Activated T-cell treated with anti-CD3 and anti-CD28 coated beads, Interleukin-2, amount 50 U/mL, for 72 hours (primary cell): Measurements from ENCODE around the gene PDE3B. TPM values are rescaled to one million over a fixed set of nuclear protein-coding genes. Genes with fewer than 3 reads are reported as not detected.

Source experiments
- total RNA-seq, 2 donors: library from RNA; stranded (reverse); gene quantifications; one replicate each; pipeline ENCODE4 v1.2.3, GENCODE V29; 2022

PDE3B gene
- total RNA-seq, 2 donors from 2014 or later = 79.2 to 92.1 TPM

Other genes with a start within 250 kb of the PDE3B start
- 100 to 1,000 TPM; 136 to 144 TPM for gene COPB1, start 144.0 kb upstream of the PDE3B start, total RNA-seq
- gene PSMA1, start 123.4 kb upstream of the PDE3B start, total RNA-seq = 100 to 1,000 TPM; 248 to 268 TPM
- 10 to 100 TPM; 30.2 to 30.4 TPM for gene CYP2R1, start 248.4 kb downstream of the PDE3B start, total RNA-seq